BJ (cell line): ENCODE data around the gene MMEL1. TPM values are rescaled to one million over a fixed set of nuclear protein-coding genes. Genes with fewer than 3 reads are reported as not detected.

Source experiments
- CTCF ChIA-PET: fragments of 350-600 bp; formaldehyde crosslinking; extraction: SDS; loops from one replicate; lab custom pipeline; 2021; ENCODE audit warnings: antibody characterized with exemption, inconsistent platforms; lab: Yijun Ruan, JAX
- POLR2A ChIA-PET: fragments of 300-600 bp; sonication (Branson Sonifier 250); formaldehyde crosslinking; extraction: SDS; loops from one replicate; lab custom pipeline; 2021; ENCODE audit warnings: antibody characterized with exemption; lab: Charles Lee
- DNase-seq: peaks from one replicate; pipeline ENCODE4 v3.0.0-alpha.2; 2011; ENCODE audit warnings: low read depth
- H3K27me3 ChIP-seq: 2 replicates; pipeline ENCODE4 v1.6.0; 2011; ENCODE audit warnings: low read length; ENCODE audit not compliant: control insufficient read depth, insufficient read depth
- H3K36me3 ChIP-seq: 2 replicates; pipeline ENCODE4 v1.5.1; 2011; ENCODE audit warnings: low read length; ENCODE audit not compliant: control insufficient read depth, insufficient read depth
- H3K4me3 ChIP-seq: 2 replicates; pipeline ENCODE4 v1.5.1; 2011; ENCODE audit warnings: low read depth, mild to moderate bottlenecking, control low read depth, low read length
- polyA plus RNA-seq: library from polyadenylated mRNA; depleted of rRNA; stranded (reverse); fragments of >200 nt; gene quantifications from 2 replicates; pipeline ENCODE4 v1.2.3, GENCODE V29; 2011
- TF ChIP-seq, protein P1 (sequence below): IDR thresholded peaks from 2 replicates; pipeline ENCODE4 v1.5.1; 2011; ENCODE audit warnings: low read depth, mild to moderate bottlenecking, control low read depth, inconsistent platforms, low read length, moderate library complexity; ENCODE audit not compliant: insufficient read depth

Gene MMEL1
- polyA plus RNA-seq, 1 experiment = 0.17 TPM

DNA sequence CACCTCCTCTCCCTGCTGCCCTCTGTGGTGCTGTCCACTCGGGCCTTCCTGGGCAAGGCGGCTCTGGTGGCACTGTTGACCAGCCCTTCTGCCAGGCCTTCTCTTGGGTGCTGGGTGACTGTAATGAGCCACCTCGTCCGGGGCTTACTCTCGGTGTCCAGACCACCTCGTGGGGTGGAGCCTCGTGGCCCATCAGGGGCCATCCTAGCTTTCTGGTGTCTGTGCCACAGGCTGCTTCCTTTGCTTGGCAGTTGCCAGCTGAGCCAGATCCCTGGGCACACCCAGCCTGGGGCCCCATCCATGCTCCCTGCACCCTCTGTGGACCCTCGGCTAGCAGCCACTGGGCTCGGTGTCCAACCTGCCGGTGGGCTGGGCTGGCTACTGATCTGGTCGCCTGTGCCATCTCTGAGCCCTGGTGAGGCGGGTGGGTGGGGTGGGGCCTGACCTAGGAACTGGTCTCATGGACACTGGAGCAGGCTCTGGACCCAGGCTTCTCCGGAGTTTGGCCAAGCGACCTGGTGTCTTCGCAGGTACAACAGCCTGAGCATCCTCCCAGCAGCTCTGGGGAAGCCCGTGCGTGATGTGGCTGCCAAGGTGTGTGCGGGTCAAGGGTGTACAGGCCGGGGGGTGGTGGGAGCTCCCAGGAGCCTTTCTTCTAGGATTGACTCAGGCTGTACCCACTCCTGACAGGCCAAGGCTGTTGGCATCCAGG lies 44.8 kb downstream of the MMEL1 start:
- TF ChIP-seq, protein P1, sequence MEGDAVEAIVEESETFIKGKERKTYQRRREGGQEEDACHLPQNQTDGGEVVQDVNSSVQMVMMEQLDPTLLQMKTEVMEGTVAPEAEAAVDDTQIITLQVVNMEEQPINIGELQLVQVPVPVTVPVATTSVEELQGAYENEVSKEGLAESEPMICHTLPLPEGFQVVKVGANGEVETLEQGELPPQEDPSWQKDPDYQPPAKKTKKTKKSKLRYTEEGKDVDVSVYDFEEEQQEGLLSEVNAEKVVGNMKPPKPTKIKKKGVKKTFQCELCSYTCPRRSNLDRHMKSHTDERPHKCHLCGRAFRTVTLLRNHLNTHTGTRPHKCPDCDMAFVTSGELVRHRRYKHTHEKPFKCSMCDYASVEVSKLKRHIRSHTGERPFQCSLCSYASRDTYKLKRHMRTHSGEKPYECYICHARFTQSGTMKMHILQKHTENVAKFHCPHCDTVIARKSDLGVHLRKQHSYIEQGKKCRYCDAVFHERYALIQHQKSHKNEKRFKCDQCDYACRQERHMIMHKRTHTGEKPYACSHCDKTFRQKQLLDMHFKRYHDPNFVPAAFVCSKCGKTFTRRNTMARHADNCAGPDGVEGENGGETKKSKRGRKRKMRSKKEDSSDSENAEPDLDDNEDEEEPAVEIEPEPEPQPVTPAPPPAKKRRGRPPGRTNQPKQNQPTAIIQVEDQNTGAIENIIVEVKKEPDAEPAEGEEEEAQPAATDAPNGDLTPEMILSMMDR = no peak
- ChIA-PET CTCF (no interaction called here), POLR2A (no interaction called here)
- H3K4me3 ChIP-seq = peak overlapping the region; percentile 76
- DNase-seq = no peak
- peaks cover 2% of the 10 kb centered on the region; the same call in 1 of the 2 replicates for H3K36me3 ChIP-seq
- no peaks in the 10 kb centered on the region for H3K27me3 ChIP-seq

DNA sequence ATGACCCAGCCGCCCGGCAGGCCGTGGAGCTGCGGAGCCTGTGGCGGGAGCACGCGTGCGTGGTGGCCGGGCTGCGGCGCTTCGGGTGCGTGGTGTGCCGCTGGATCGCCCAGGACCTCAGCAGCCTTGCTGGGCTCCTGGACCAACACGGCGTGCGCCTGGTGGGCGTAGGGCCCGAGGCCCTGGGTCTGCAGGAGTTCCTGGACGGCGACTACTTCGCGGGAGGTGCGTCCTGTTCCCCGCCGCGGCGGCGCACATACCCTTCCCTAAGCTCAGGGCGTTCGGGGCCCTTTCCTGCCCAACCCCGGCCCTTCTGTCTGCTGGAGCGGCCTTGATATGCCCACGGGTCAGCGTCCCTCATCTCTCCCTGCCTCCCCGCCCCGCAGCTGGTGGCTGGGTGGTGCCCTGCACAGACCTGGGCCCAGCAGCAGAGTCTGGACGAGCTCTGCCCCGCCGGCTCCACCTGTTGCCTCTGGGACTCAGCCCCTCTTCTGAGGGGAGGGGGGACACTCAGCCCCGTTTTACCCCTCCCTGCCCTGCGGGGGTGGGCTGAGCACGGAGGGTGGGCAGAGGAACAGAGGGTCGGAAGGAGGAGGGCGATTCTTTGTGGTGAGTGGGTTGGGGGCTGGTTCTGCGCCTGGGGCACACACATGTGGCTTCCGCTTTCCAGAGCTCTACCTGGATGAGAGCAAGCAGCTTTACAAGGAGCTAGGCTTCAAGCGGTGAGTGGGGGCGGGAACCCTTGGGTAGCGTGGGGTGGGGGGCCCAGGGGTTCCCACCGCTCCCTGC lies 45.6 kb downstream of the MMEL1 start:
- no peak for DNase-seq
- H3K36me3 ChIP-seq = peaks cover 2% of the 10 kb centered on the region; the same call in 1 of the 2 replicates
- peak overlapping the region; percentile 76 for H3K4me3 ChIP-seq
- TF ChIP-seq, protein P1 = no peak
- H3K27me3 ChIP-seq = no peaks in the 10 kb centered on the region
- ChIA-PET POLR2A (no interaction called here), CTCF (no interaction called here)

DNA sequence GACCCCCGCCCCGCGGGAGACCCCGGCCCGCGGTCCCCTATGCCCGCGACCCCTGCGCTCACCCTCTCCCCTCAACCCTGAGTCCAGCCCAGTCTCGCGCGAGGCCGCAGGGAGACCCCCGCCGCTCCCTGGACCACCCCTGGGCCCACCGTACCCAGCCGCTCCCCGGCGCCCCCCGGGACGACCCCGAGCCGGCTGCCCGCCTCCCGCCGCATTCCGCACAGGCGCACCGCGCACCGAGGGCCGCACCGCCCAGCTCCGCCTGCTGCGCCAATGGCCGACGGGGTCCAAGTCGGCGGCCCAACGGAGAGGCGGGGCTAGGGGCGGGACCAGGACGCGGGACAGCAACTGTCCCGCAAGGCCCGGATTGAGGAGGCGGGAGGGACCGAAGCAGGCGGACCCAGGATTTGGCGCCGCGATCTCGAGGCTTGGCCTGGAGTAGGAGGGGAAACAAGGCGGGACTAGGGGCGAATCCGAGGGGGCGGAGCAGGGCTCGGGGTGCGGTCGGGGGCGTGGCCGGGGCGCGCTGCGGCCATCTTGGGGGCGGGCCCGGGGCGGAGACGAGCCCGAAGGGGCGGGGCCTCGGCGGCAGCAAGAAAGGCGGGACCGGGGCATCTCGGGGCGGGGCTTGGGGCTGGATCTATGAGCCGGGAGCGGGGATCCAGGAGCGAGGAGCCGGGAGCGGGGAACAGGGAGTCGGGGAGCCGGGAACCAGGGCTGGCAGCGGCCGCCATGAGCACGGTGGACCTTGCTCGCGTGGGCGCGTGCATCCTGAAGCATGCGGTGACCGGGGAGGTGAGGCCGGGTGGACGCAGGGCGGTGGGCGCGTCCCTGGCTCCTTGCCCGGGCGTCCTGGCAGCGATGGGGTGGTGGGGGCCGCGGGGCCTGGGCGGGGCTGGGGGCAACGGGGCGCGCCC lies 46.4 kb downstream of the MMEL1 start, which contains the start of gene PRXL2B:
TSS of gene PRXL2B (plus strand) at position 624 of the 917 bp plus-strand sequence. CDS start at position 733, 109 bp downstream.
- ChIA-PET POLR2A (interaction anchor here (0.6 to 0.7 kb wide), 2 partner anchors 60 to 392 kb away, joined by 4 read pairs; partner anchors contain the start of genes FAAP20 and PANK4), CTCF (interaction anchor here (0.7 to 1.1 kb wide), 3 partner anchors 21 to 454 kb away, joined by 3 read pairs; no protein-coding TSS in a partner anchor)
- peak; percentile 93 for DNase-seq
- TF ChIP-seq, protein P1 = no peak
- Histone ChIP-seq H3K36me3 (peaks cover 2% of the 10 kb centered on the region; the same call in 1 of the 2 replicates), H3K27me3 (no peaks in the 10 kb centered on the region), H3K4me3 (peak within 1 kb of the TSS; percentile 76)

DNA sequence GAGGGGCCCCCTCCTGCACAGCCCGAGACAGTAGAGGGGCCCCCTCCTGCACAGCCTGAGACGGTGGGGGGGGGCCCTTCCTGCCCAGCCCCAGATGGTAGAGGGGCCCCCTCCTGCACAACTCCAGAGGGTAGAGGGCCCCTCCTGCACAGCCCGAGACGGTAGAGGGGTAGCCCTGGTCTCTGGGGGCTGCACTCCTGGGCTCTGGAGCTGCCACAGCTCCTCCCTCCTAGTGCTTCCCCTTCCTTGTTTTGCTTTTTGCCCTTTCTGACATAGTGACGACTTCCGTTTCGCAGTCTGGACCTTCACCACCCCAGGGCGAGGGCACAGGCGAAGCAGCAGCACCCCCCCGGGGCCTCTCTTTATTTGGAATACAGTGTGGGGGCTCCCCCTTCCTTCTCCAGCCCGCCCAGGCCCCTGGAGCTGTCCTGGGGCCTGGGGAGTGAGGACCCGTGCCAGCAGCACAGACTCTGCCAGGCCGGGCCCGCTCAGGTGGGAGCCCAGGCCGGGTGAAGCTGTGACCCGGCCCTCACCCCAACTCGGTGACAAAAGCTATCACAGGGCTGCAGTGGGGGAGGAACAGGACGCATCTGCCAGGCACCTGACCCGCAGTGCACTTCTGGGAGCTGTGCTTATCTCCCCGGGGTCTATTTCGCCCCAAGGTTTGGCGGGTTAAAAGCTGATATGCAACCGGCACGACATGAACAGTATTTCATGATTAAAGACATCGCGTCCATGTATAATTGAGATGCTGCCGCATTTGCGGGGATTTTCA lies 47.3 kb downstream of the MMEL1 start:
- DNase-seq = no peak
- peaks cover 2% of the 10 kb centered on the region; the same call in 1 of the 2 replicates for H3K36me3 ChIP-seq
- H3K4me3 ChIP-seq = peak overlapping the region; percentile 76
- ChIA-PET POLR2A (interaction anchor here (0.6 to 0.7 kb wide), 2 partner anchors 59 to 391 kb away, joined by 4 read pairs; partner anchors contain the start of genes FAAP20 and PANK4), CTCF (interaction anchor here (0.6 to 1.3 kb wide), 5 partner anchors 20 to 453 kb away, joined by 3 read pairs; no protein-coding TSS in a partner anchor)
- TF ChIP-seq, protein P1 = no peak
- H3K27me3 ChIP-seq = no peaks in the 10 kb centered on the region
